ENCODE measurements around the gene UBE4A. TPM values are rescaled to one million over a fixed set of nuclear protein-coding genes. Genes with fewer than 3 reads are reported as not detected.

The UBE4A gene
- total RNA-seq, 2 donors from 2014 or later = 39.6 to 42.6 TPM

- peak overlapping the region; percentile 42 for H3K9ac ChIP-seq (ENCODE audit: extremely low read depth, low read length, poor library complexity, severe bottlenecking)
- peak overlapping the region; percentile 95 for H3K27ac ChIP-seq (ENCODE audit: low read depth, low read length)
- no peaks in the 10 kb centered on the region for H3K4me1 ChIP-seq (ENCODE audit: control insufficient read depth, insufficient read depth, low read length)
- peak overlapping the region; percentile 93 for H3K4me3 Mint-ChIP-seq
- H3K27me3 Mint-ChIP-seq (ENCODE audit: insufficient read depth) = peaks cover 24% of the 10 kb centered on the region
- TF ChIP-seq CTCF (conservative IDR thresholded peaks at IDR 0.05) = no peak
- H3K36me3 Mint-ChIP-seq (ENCODE audit: low read depth) = peaks cover 13% of the 10 kb centered on the region
- WGBS, 2 experiments (ENCODE audit: insufficient coverage in 1 of 2, insufficient read length in 1 of 2) = 0 to 2% methylated on average over 10 to 34 of the region's 34 CpGs
- no peaks in the 10 kb centered on the region for H3K9me3 ChIP-seq (ENCODE audit: control insufficient read depth, low read length)
- H3K4me3 ChIP-seq (ENCODE audit: low read length) = peak overlapping the region; percentile 96
- H3K4me1 Mint-ChIP-seq = peaks cover 28% of the 10 kb centered on the region
- peak; percentile 92 for DNase-seq
- H3K9me3 Mint-ChIP-seq = no peaks in the 10 kb centered on the region
- H3K36me3 ChIP-seq (ENCODE audit: control insufficient read depth, insufficient read depth, low read length) = peaks cover 9% of the 10 kb centered on the region
- H3K27ac Mint-ChIP-seq = peak overlapping the region; percentile 93
- H3K27me3 ChIP-seq (ENCODE audit: control insufficient read depth, insufficient read depth, low read length, poor library complexity, severe bottlenecking) = peaks cover 6% of the 10 kb centered on the region
Measured at GRCh38 chr11:118435290-118435892, 76.0 kb downstream of the UBE4A start.

GRCh38 chr11:118435893-118436624, 76.7 kb downstream of the UBE4A start, which contains the start of gene KMT2A:
Gene KMT2A (plus strand): TSS chr11:118436492. CDS start chr11:118436513, 21 bp downstream.
- peak within 1 kb of the TSS; percentile 96 for H3K27ac Mint-ChIP-seq
- Histone ChIP-seq H3K9me3 (ENCODE audit: control insufficient read depth, low read length) (no peaks in the 10 kb centered on the region), H3K27me3 (ENCODE audit: control insufficient read depth, insufficient read depth, low read length, poor library complexity, severe bottlenecking) (peaks cover 6% of the 10 kb centered on the region), H3K9ac (ENCODE audit: extremely low read depth, low read length, poor library complexity, severe bottlenecking) (peak within 1 kb of the TSS; percentile 70), H3K4me1 (ENCODE audit: control insufficient read depth, insufficient read depth, low read length) (no peaks in the 10 kb centered on the region), H3K4me3 (ENCODE audit: low read length) (peak within 1 kb of the TSS; percentile 96), H3K27ac (ENCODE audit: low read depth, low read length) (peak within 1 kb of the TSS; percentile 95), H3K36me3 (ENCODE audit: control insufficient read depth, insufficient read depth, low read length) (peaks cover 16% of the 10 kb centered on the region)
- no peak for TF ChIP-seq CTCF (conservative IDR thresholded peaks at IDR 0.05)
- peak within 1 kb of the TSS; percentile 93 for H3K4me3 Mint-ChIP-seq
- 0% methylated on average over 9 to 81 of the region's 83 CpGs for WGBS, 2 experiments (ENCODE audit: insufficient coverage in 1 of 2, insufficient read length in 1 of 2)
- peaks cover 33% of the 10 kb centered on the region for H3K4me1 Mint-ChIP-seq
- peaks cover 22% of the 10 kb centered on the region for H3K27me3 Mint-ChIP-seq (ENCODE audit: insufficient read depth)
- peaks cover 18% of the 10 kb centered on the region for H3K36me3 Mint-ChIP-seq (ENCODE audit: low read depth)
- no peaks in the 10 kb centered on the region for H3K9me3 Mint-ChIP-seq
- peak; percentile 99 for DNase-seq

GRCh38 chr11:118436639-118437207, 77.3 kb downstream of the UBE4A start:
- Mint-ChIP-seq H3K9me3 (no peaks in the 10 kb centered on the region), H3K4me1 (peaks cover 39% of the 10 kb centered on the region), H3K27ac (peak overlapping the region; percentile 96), H3K4me3 (peak overlapping the region; percentile 93), H3K27me3 (ENCODE audit: insufficient read depth) (peaks cover 21% of the 10 kb centered on the region), H3K36me3 (ENCODE audit: low read depth) (peaks cover 19% of the 10 kb centered on the region)
- TF ChIP-seq CTCF (conservative IDR thresholded peaks at IDR 0.05) = no peak
- Histone ChIP-seq H3K4me3 (ENCODE audit: low read length) (peak overlapping the region; percentile 89), H3K9ac (ENCODE audit: extremely low read depth, low read length, poor library complexity, severe bottlenecking) (peak overlapping the region; percentile 70), H3K27ac (ENCODE audit: low read depth, low read length) (peak overlapping the region; percentile 87), H3K4me1 (ENCODE audit: control insufficient read depth, insufficient read depth, low read length) (peaks cover 2% of the 10 kb centered on the region), H3K36me3 (ENCODE audit: control insufficient read depth, insufficient read depth, low read length) (peaks cover 18% of the 10 kb centered on the region), H3K9me3 (ENCODE audit: control insufficient read depth, low read length) (no peaks in the 10 kb centered on the region), H3K27me3 (ENCODE audit: control insufficient read depth, insufficient read depth, low read length, poor library complexity, severe bottlenecking) (peaks cover 6% of the 10 kb centered on the region)
- DNase-seq = peak; percentile 73
- WGBS, 2 experiments (ENCODE audit: insufficient coverage in 1 of 2, insufficient read length in 1 of 2) = 0% methylated on average over 10 to 55 of the region's 55 CpGs

All from endodermal cell (in vitro differentiated cells).